UCSD-AML1 (cell line): Measurements from ENCODE around the gene INKA2.

Experiments
- DNase-seq: peaks from one replicate; lab custom pipeline; 2025; ENCODE audit not compliant: unreplicated experiment; lab: John Stamatoyannopoulos, UW

Gene INKA2

DNA sequence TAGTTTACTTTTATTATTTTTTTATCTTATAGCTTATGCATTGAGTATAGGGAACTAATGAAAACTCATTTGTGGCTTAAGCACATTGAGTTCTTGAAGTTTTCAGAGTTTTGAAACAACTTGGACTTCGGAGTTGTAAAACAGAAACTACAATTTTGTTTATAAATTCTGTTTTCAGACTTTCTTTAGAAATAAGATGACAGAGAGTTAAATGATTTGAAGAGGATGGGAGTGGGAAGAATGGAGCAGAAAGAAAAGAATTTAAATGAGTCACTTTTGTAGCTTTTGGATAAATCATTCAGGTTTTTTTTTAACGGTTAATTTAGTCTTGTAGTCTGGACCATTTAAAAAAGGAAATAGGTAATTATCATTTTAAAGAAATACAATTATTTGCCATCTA is 32.3 kb downstream of the INKA2 start:
- DNase-seq: no peak

DNA sequence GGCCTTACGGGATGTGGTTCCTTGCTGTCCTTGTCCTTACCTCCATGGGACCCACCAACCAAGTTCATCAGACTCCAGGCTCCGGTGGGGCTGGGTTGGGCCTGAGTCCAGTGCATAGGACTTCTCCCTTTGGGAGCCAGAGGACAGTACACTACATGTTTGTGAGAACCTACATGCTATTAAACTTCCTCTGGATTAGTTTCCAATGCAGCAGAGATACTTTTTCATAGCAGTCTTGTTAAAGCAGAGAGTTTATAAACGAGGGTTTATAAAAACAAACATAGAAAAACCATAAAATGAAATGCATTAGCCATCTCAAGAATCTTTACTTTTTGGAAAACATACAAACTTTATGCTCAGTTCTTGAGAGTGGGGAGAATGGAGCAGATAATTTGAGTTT is 33.4 kb downstream of the INKA2 start:
- no peak for DNase-seq

DNA sequence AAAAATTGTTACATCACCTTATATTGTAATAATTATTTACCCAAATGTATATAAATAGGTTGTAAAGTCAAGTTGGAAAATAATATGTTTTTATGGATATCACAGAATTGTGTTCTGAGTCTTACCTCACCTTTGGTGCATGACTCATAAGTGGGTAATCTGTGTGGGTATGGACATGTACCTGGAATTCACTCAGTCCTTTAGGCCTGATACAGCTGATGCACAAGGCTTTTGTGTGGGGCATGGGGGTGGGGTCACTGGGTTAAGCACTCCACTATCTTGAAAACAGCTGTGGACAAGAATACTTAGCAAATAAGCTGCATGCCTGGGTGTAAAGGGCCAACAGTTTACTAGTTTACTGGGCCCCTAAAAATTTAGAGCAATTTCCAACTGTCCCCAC is 34.4 kb downstream of the INKA2 start:
- no peak for DNase-seq

DNA sequence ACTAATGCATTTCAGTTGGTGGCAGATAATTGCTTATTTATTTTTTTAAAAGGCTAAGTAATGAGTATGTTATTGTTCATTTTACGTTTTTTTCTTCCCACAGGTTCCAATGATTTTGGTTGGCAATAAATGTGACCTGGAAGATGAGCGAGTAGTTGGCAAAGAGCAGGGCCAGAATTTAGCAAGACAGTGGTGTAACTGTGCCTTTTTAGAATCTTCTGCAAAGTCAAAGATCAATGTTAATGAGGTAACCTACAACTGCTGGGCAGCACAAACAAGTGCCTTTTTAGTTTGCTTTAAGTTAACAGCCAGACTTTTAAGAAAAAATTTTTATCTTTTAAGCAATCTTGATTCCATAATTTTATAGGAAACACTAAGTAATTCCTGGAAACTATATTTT is 35.0 kb downstream of the INKA2 start:
- no peak for DNase-seq

DNA sequence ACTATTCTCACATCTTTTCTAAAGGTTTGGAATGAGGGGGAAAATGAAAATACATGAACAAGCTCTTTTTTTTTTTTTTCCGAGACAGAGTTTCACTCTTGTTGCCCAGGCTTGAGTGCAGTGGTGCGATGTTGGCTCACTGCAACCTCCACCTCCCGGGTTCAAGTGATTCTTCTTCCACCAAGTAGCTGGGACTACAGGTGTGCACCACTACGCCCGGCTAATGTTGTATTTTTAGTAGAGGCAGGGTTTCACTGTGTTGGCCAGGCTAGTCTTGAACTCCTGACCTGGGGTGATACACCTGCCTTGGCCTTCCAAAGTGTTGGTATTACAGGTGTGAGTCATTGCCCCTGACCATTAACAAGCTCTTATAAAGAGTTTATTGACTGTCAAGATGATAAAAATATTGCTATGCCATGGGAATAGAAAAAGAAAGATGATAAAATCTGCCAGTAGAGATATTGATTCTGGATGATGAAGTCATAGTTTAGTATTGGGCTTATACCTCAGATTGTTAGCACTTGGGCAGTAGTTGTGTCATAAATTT is 36.6 kb downstream of the INKA2 start:
- no peak for DNase-seq

DNA sequence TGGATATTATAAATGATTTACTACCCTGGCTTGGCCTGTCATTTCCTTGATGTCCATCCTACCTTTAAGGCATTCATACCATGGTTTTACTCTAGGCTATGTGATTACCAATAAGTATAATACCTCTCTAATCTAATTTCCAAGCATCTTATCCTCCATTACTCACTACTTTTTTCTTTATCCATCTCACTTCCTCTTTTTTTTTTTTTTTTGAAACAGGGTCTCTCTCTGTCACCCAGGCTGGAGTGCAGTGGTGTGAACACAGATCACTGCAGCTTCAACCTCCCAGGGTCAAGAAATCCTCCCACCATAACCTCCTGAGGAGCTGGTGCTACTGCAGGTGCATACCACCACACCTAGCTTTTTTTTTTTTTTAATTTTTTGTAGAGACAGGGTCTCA is 39.9 kb downstream of the INKA2 start:
- DNase-seq: no peak

DNA sequence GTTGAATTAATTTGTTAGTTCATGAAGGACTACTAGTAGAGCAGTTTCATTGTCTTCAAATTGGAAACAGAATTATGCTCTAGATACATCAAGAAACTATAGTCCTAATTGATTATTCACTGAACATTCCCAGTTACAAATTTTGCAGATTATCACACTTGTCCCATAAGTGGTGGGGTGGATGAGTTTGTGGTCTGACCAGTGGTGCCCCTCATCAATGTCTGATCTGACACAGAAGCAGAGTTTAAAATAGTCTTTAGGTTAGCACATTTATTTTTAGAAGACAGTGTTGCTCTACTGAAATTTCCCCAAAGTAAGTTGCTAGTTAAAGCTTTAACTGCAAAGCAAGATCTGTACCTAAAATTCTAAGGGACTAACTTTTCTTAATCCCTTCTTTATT is 42.9 kb downstream of the INKA2 start:
- no peak for DNase-seq

DNA sequence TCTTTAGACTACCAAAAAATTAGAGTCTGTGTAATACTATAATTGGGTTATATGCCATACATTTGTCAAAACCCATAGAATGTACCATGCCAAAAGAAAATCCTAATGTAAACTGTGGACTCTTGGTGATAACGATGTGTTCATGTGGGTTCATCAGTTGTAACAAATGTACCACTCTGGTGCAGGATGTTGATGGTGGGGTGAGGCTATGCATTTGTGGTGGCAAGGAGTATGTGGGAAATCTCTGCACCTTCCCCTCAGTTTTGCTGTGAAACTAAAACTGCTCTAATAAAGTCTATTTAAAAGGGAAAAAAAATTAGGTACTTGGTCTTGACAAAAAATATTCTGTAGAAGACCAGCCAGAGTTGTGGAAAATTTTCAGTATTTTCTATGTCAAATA is 43.4 kb downstream of the INKA2 start:
- no peak for DNase-seq

DNA sequence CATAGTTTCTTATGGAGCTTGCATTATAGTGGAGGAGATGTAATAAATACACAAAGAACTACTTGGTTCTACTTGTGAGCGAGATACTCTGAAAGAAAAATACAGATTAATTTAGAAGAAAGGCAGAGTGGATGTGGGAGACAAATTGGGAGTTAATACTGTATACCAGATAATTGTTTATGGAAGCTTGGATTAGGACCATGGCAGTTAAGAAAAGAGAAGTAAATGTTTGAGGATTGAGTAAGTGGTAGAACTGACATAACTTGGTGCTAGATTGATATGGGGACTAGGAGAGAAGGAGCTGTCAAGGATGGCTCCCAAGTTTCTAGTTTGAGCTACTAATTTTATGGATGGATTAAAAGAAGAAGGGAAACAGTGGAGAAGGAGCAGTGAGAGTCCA is 47.3 kb downstream of the INKA2 start:
- no peak for DNase-seq

DNA sequence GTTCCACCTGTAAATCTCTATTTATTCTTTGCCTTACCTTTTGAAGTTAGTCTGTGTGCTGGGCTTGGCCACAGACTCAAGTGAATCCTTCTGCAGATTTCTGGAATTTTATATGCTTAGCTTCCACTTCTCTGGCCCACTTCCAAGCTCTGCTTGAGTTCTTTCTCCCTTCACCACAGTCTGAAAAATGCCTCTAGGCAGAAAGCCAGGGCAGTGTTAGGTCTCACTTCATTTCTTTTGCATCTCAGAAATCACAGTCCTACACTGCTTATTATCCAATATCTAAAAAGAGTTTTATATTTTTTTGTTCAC is 48.9 kb downstream of the INKA2 start:
- no peak for DNase-seq
